ENCODE results near the gene TGOLN2. TPM values are rescaled to one million over a fixed set of nuclear protein-coding genes. Genes with fewer than 3 reads are reported as not detected.

TGOLN2 gene
- total and polyA plus RNA-seq, 7 donors = 12.6 to 95.0 (median 80.6) TPM

GRCh38 chr2:85356186-85356585, 28.4 kb upstream of the TGOLN2 start:
- intact Hi-C loops (cut with DNase I) = loop anchor here (10.0 kb wide), 1 partner anchor 749 kb away; the partner anchor contains the start of genes POLR1A and PTCD3
- Histone ChIP-seq H3K27ac (no peak overlapping the region), H3K36me3 (peaks cover under 1 to 51% (median 9%) of the 10 kb centered on the region in 4 donors), H3K4me3 (no peak overlapping the region), H3K4me1 (peaks cover 0 to 44% (median 27%) of the 10 kb centered on the region in 4 donors), H3K27me3 (no peaks in the 10 kb centered on the region), H3K9me3 (no peaks in the 10 kb centered on the region)
- DNase-seq = no peak
- 97 to 98% methylated on average over 2 of the region's 2 CpGs for WGBS, 2 donors
- TF ChIP-seq EP300 (IDR thresholded peaks at IDR 0.05) = no peak
- TF ChIP-seq CTCF (IDR thresholded peaks at IDR 0.05) = no peak
- TF ChIP-seq POLR2A (IDR thresholded peaks at IDR 0.05) = no peak
- no peak for TF ChIP-seq POLR2AphosphoS5 (IDR thresholded peaks at IDR 0.05)

GRCh38 chr2:85355521-85355920, 27.7 kb upstream of the TGOLN2 start:
- WGBS, 2 donors = 72 to 83% methylated on average over 3 of the region's 3 CpGs
- H3K9me3 ChIP-seq = no peaks in the 10 kb centered on the region
- H3K4me3 ChIP-seq = peak overlapping the region; percentile 56 to 83 (median 64)
- H3K27me3 ChIP-seq = no peaks in the 10 kb centered on the region
- H3K4me1 ChIP-seq = peaks cover 0 to 44% (median 27%) of the 10 kb centered on the region in 4 donors
- DNase-seq = no peak
- peak overlapping the region in 2 of 4 donors; percentile 80 to 81 for H3K27ac ChIP-seq
- TF ChIP-seq POLR2AphosphoS5 (IDR thresholded peaks at IDR 0.05) (no peak), EP300 (IDR thresholded peaks at IDR 0.05) (no peak), POLR2A (IDR thresholded peaks at IDR 0.05) (no peak), CTCF (IDR thresholded peaks at IDR 0.05) (no peak)
- peaks cover 5 to 53% (median 16%) of the 10 kb centered on the region in 4 donors for H3K36me3 ChIP-seq
- intact Hi-C loops (cut with DNase I) = loop anchor here (10.0 kb wide), 1 partner anchor 749 kb away; the partner anchor contains the start of genes POLR1A and PTCD3

- Histone ChIP-seq H3K36me3 (peaks cover 8 to 53% (median 19%) of the 10 kb centered on the region in 4 donors), H3K27ac (peak overlapping the region; percentile 80 to 88 (median 84)), H3K4me3 (peak overlapping the region; percentile 56 to 83 (median 64)), H3K4me1 (peaks cover 0 to 44% (median 27%) of the 10 kb centered on the region in 4 donors), H3K27me3 (no peaks in the 10 kb centered on the region), H3K9me3 (no peaks in the 10 kb centered on the region)
- no peak for DNase-seq
- 7 to 18% methylated on average over 10 of the region's 10 CpGs for WGBS, 2 donors
- no peak for TF ChIP-seq EP300 (IDR thresholded peaks at IDR 0.05)
- TF ChIP-seq POLR2AphosphoS5 (IDR thresholded peaks at IDR 0.05) = no peak
- no peak for TF ChIP-seq POLR2A (IDR thresholded peaks at IDR 0.05)
- no peak for TF ChIP-seq CTCF (IDR thresholded peaks at IDR 0.05)
- intact Hi-C loops (cut with DNase I) = loop anchor here (10.0 kb wide), 1 partner anchor 750 kb away; the partner anchor contains the start of genes POLR1A and PTCD3
These were observed 27.3 kb upstream of the TGOLN2 start for GRCh38 chr2:85355073-85355410.

GRCh38 chr2:85354286-85355072, 26.7 kb upstream of the TGOLN2 start, which contains the start of the genes ELMOD3 and RETSAT:
ELMOD3 (plus strand) TSS chr2:85354769; CDS start chr2:85357199, 2,430 bp downstream.
RETSAT (minus strand) TSS chr2:85354528; CDS start chr2:85354507, 21 bp downstream.
- Histone ChIP-seq H3K9me3 (no peaks in the 10 kb centered on the region), H3K4me1 (peaks cover 0 to 44% (median 27%) of the 10 kb centered on the region in 4 donors), H3K36me3 (peaks cover 11 to 53% (median 25%) of the 10 kb centered on the region in 4 donors), H3K27me3 (no peaks in the 10 kb centered on the region), H3K27ac (peak within 1 kb of the TSS; percentile 80 to 88 (median 84)), H3K4me3 (peak within 1 kb of the TSS; percentile 56 to 83 (median 64))
- intact Hi-C loops (cut with DNase I) = loop anchor here (1.0 to 10.0 kb wide), 2 partner anchors 185 to 750 kb away; partner anchors contain the start of genes MAT2A, POLR1A and PTCD3
- DNase-seq = peak; percentile 99
- TF ChIP-seq POLR2AphosphoS5 (IDR thresholded peaks at IDR 0.05) (peak; percentile 81 to 95 (median 94)), POLR2A (IDR thresholded peaks at IDR 0.05) (peak; percentile 77 to 91), EP300 (IDR thresholded peaks at IDR 0.05) (no peak), CTCF (IDR thresholded peaks at IDR 0.05) (no peak)
- 0 to 1% methylated on average over 42 of the region's 42 CpGs for WGBS, 2 donors
